Activated naive CD8-positive, alpha-beta T cell treated with anti-CD3 and anti-CD28 coated beads, Interleukin-2, amount 10 ng/mL, durations not matched to agents 7 days and 5 days (primary cell): Measurements from ENCODE around the gene TMCC3. TPM values are rescaled to one million over a fixed set of nuclear protein-coding genes. Genes with fewer than 3 reads are reported as not detected.
"Not testable (repeated sequence)": the region's sequence is repeated elsewhere in the genome, so short reads cannot be mapped to it uniquely, and the experiment has no call there.

Experiments used
- ATAC-seq: fragments of 150-1000 bp; cut with Tn5 transposase; one replicate; pipeline ENCODE4 v1.10.0; 2021; ENCODE audit warnings: low read depth, moderate library complexity
- POLR2A ChIA-PET: fragments of 350-600 bp; sonication (Branson Sonifier 250); formaldehyde crosslinking; loops from one replicate; lab custom pipeline; 2021; ENCODE audit warnings: antibody characterized with exemption; lab: Charles Lee
- DNase-seq: peaks from one replicate; pipeline ENCODE4 v3.0.0; 2021
- H3K27ac Mint-ChIP-seq: one replicate; pipeline ENCODE4 v1.8.0; 2022; ENCODE audit warnings: mild to moderate bottlenecking, mixed read lengths
- H3K27me3 Mint-ChIP-seq: one replicate; pipeline ENCODE4 v1.8.0; 2022; ENCODE audit warnings: mild to moderate bottlenecking, moderate library complexity, mixed read lengths
- H3K36me3 Mint-ChIP-seq: one replicate; pipeline ENCODE4 v1.8.0; 2021; ENCODE audit warnings: mild to moderate bottlenecking, mixed read lengths
- H3K4me1 Mint-ChIP-seq: one replicate; pipeline ENCODE4 v1.8.0; 2021; ENCODE audit warnings: mixed read lengths
- H3K4me3 Mint-ChIP-seq: one replicate; pipeline ENCODE4 v1.8.0; 2022; ENCODE audit warnings: mild to moderate bottlenecking, moderate library complexity, mixed read lengths
- H3K9me3 Mint-ChIP-seq: one replicate; pipeline ENCODE4 v1.8.0; 2021; ENCODE audit warnings: mixed read lengths
- total RNA-seq, 2 experiments: library from RNA; stranded (reverse); gene quantifications; one replicate each; pipeline ENCODE4 v1.2.3, GENCODE V29; 2021

The TMCC3 gene
- total RNA-seq, 2 experiments from 2014 or later = 0.83 to 1.8 TPM

GRCh38 chr12:94596596-94596995, 53.8 kb downstream of the TMCC3 start:
- Mint-ChIP-seq H3K9me3 (no peaks in the 10 kb centered on the region), H3K27me3 (peaks cover 12% of the 10 kb centered on the region)
- POLR2A ChIA-PET = no interaction called here

GRCh38 chr12:94595152-94595551, 55.2 kb downstream of the TMCC3 start:
- H3K9me3 Mint-ChIP-seq = no peaks in the 10 kb centered on the region
- peaks cover 8% of the 10 kb centered on the region for H3K27me3 Mint-ChIP-seq
- no peak overlapping the region for H3K4me3 Mint-ChIP-seq
- ATAC-seq = no peak
- POLR2A ChIA-PET = no interaction called here
- H3K4me1 Mint-ChIP-seq = no peaks in the 10 kb centered on the region
- H3K27ac Mint-ChIP-seq = no peak overlapping the region
- H3K36me3 Mint-ChIP-seq = no peaks in the 10 kb centered on the region
- no peak for DNase-seq

More at GRCh38 chr12:94596596-94596995, 53.8 kb downstream of the TMCC3 start:
- no peak overlapping the region for H3K27ac Mint-ChIP-seq
- no peaks in the 10 kb centered on the region for H3K4me1 Mint-ChIP-seq
- no peak for DNase-seq
- no peak overlapping the region for H3K4me3 Mint-ChIP-seq
- H3K36me3 Mint-ChIP-seq = no peaks in the 10 kb centered on the region
- no peak for ATAC-seq

GRCh38 chr12:94594443-94594825, 55.9 kb downstream of the TMCC3 start:
- Mint-ChIP-seq H3K9me3 (no peaks in the 10 kb centered on the region), H3K27me3 (peaks cover 8% of the 10 kb centered on the region), H3K4me1 (no peaks in the 10 kb centered on the region), H3K27ac (no peak overlapping the region), H3K36me3 (no peaks in the 10 kb centered on the region), H3K4me3 (no peak overlapping the region)
- POLR2A ChIA-PET = no interaction called here
- no peak for ATAC-seq
- DNase-seq = no peak

- no peak overlapping the region for H3K27ac Mint-ChIP-seq
- POLR2A ChIA-PET = no interaction called here
- ATAC-seq = no peak
- DNase-seq = no peak
- no peaks in the 10 kb centered on the region for H3K36me3 Mint-ChIP-seq
- no peaks in the 10 kb centered on the region for H3K4me1 Mint-ChIP-seq
- H3K9me3 Mint-ChIP-seq = no peaks in the 10 kb centered on the region
- H3K4me3 Mint-ChIP-seq = no peak overlapping the region
- peaks cover 10% of the 10 kb centered on the region for H3K27me3 Mint-ChIP-seq
These were observed 56.4 kb downstream of the TMCC3 start for GRCh38 chr12:94593822-94594442.

- H3K36me3 Mint-ChIP-seq, H3K27me3 Mint-ChIP-seq, H3K4me3 Mint-ChIP-seq, H3K27ac Mint-ChIP-seq, H3K9me3 Mint-ChIP-seq, POLR2A ChIA-PET, H3K4me1 Mint-ChIP-seq, ATAC-seq, DNase-seq: not testable (repeated sequence)
These were observed 57.6 kb downstream of the TMCC3 start for GRCh38 chr12:94592723-94593122.

- no peaks in the 10 kb centered on the region for H3K9me3 Mint-ChIP-seq
- no peak overlapping the region for H3K27ac Mint-ChIP-seq
- H3K4me1 Mint-ChIP-seq = no peaks in the 10 kb centered on the region
- DNase-seq (no peak), ATAC-seq (no peak)
- POLR2A ChIA-PET = no interaction called here
- peaks cover 5% of the 10 kb centered on the region for H3K27me3 Mint-ChIP-seq
- H3K4me3 Mint-ChIP-seq = no peak overlapping the region
- no peaks in the 10 kb centered on the region for H3K36me3 Mint-ChIP-seq
These were observed 58.3 kb downstream of the TMCC3 start for GRCh38 chr12:94592080-94592479.

GRCh38 chr12:94590428-94590827, 59.9 kb downstream of the TMCC3 start:
- H3K4me1 Mint-ChIP-seq = no peaks in the 10 kb centered on the region
- H3K9me3 Mint-ChIP-seq = no peaks in the 10 kb centered on the region
- POLR2A ChIA-PET = no interaction called here
- no peak for ATAC-seq
- no peak overlapping the region for H3K4me3 Mint-ChIP-seq
- H3K36me3 Mint-ChIP-seq = no peaks in the 10 kb centered on the region
- no peak for DNase-seq
- H3K27ac Mint-ChIP-seq = no peak overlapping the region
- H3K27me3 Mint-ChIP-seq = peaks cover 5% of the 10 kb centered on the region

- H3K4me3 Mint-ChIP-seq = no peak overlapping the region
- no peak for ATAC-seq
- H3K27me3 Mint-ChIP-seq = peaks cover 5% of the 10 kb centered on the region
- H3K9me3 Mint-ChIP-seq = no peaks in the 10 kb centered on the region
- no peak for DNase-seq
- H3K27ac Mint-ChIP-seq = no peak overlapping the region
- POLR2A ChIA-PET = no interaction called here
- H3K36me3 Mint-ChIP-seq = no peaks in the 10 kb centered on the region
- H3K4me1 Mint-ChIP-seq = no peaks in the 10 kb centered on the region
These were observed 60.8 kb downstream of the TMCC3 start for GRCh38 chr12:94589591-94590001.

- Mint-ChIP-seq H3K27ac (no peak overlapping the region), H3K36me3 (no peaks in the 10 kb centered on the region), H3K4me1 (no peaks in the 10 kb centered on the region), H3K27me3 (peaks cover 2% of the 10 kb centered on the region), H3K9me3 (no peaks in the 10 kb centered on the region), H3K4me3 (no peak overlapping the region)
- ATAC-seq (no peak), DNase-seq (no peak)
- POLR2A ChIA-PET = no interaction called here
These were observed 62.0 kb downstream of the TMCC3 start for GRCh38 chr12:94588346-94588745.

GRCh38 chr12:94587266-94588241, 62.8 kb downstream of the TMCC3 start:
- no peak overlapping the region for H3K27ac Mint-ChIP-seq
- peaks cover 2% of the 10 kb centered on the region for H3K27me3 Mint-ChIP-seq
- POLR2A ChIA-PET = no interaction called here
- H3K4me3 Mint-ChIP-seq = no peak overlapping the region
- ATAC-seq (no peak), DNase-seq (no peak)
- no peaks in the 10 kb centered on the region for H3K4me1 Mint-ChIP-seq
- no peaks in the 10 kb centered on the region for H3K9me3 Mint-ChIP-seq
- H3K36me3 Mint-ChIP-seq = no peaks in the 10 kb centered on the region

GRCh38 chr12:94586589-94587259, 63.6 kb downstream of the TMCC3 start:
- DNase-seq (no peak), ATAC-seq (no peak)
- POLR2A ChIA-PET = no interaction called here
- Mint-ChIP-seq H3K4me3 (no peak overlapping the region), H3K27me3 (peaks cover 2% of the 10 kb centered on the region), H3K36me3 (no peaks in the 10 kb centered on the region), H3K27ac (no peak overlapping the region), H3K4me1 (no peaks in the 10 kb centered on the region), H3K9me3 (no peaks in the 10 kb centered on the region)

GRCh38 chr12:94585626-94586025, 64.7 kb downstream of the TMCC3 start:
- POLR2A ChIA-PET = no interaction called here
- DNase-seq = no peak
- Mint-ChIP-seq H3K27ac (no peak overlapping the region), H3K4me3 (no peak overlapping the region), H3K4me1 (no peaks in the 10 kb centered on the region), H3K27me3 (peaks cover 5% of the 10 kb centered on the region), H3K36me3 (no peaks in the 10 kb centered on the region), H3K9me3 (no peaks in the 10 kb centered on the region)
- no peak for ATAC-seq

GRCh38 chr12:94584377-94584776, 66.0 kb downstream of the TMCC3 start:
- ATAC-seq (no peak), DNase-seq (no peak)
- H3K36me3 Mint-ChIP-seq = no peaks in the 10 kb centered on the region
- POLR2A ChIA-PET = no interaction called here
- H3K4me1 Mint-ChIP-seq = no peaks in the 10 kb centered on the region
- peaks cover 6% of the 10 kb centered on the region for H3K27me3 Mint-ChIP-seq
- no peaks in the 10 kb centered on the region for H3K9me3 Mint-ChIP-seq
- H3K4me3 Mint-ChIP-seq = no peak overlapping the region
- H3K27ac Mint-ChIP-seq = no peak overlapping the region
